ENCODE measurements around the gene BST2.

The BST2 gene

DNA sequence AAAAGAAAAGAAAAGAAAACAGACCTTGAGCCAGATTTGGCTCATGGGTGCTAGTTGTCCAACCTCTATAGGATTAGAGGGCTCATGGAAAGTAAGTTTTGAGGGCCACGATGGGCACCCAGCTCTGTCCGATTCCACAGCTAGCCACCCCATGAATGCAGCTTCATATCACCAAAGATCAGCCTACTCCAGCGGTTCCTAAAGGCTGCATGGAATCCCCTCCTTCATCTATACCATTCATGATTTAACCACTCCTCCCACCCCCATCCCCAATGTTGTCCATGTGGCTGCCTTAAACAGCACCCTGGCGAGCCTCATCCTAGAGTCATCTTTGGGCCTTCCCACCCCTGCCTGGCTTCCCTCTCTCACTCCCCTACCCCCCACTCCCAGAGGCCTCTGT, 16.5 kb upstream of the BST2 start:
- Histone ChIP-seq H2AFZ (ENCODE audit: low read length) (no peak overlapping the region), H3K9ac (ENCODE audit: low read length) (no peak overlapping the region), H3K9me2 (ENCODE audit: low read depth, low read length) (no peaks in the 10 kb centered on the region), H3K9me3 (ENCODE audit: low read length) (no peaks in the 10 kb centered on the region), H3K79me2 (ENCODE audit: insufficient read depth, low read length) (no peaks in the 10 kb centered on the region), H4K20me1 (ENCODE audit: insufficient read depth, low read length) (no peaks in the 10 kb centered on the region), H3K36me3 (ENCODE audit: insufficient read depth, low read length) (no peaks in the 10 kb centered on the region), H3K27me3 (ENCODE audit: insufficient read depth, low read length) (no peaks in the 10 kb centered on the region), H3K27ac (ENCODE audit: low read depth, low read length, poor library complexity, severe bottlenecking) (no peak overlapping the region), H3K4me2 (ENCODE audit: low read length) (no peak overlapping the region), H3K4me3 (ENCODE audit: low read depth, low read length, poor library complexity, severe bottlenecking) (no peak overlapping the region), H3K4me1 (ENCODE audit: insufficient read depth, low read length, severe bottlenecking) (peaks cover 34% of the 10 kb centered on the region), H3F3A (ENCODE audit: insufficient read depth, low read length) (no peaks in the 10 kb centered on the region)
- TF ChIP-seq CTCF (IDR thresholded peaks at IDR 0.05; ENCODE audit: low read length) (no peak), EZH2 (IDR thresholded peaks at IDR 0.05; ENCODE audit: borderline replicate concordance, low read length) (no peak)

- no peaks in the 10 kb centered on the region for H3K79me2 ChIP-seq (ENCODE audit: insufficient read depth, low read length)
- TF ChIP-seq CTCF (IDR thresholded peaks at IDR 0.05; ENCODE audit: low read length) (peak; percentile 13; the same call in 1 of the 2 replicates), EZH2 (IDR thresholded peaks at IDR 0.05; ENCODE audit: borderline replicate concordance, low read length) (no peak)
- H3K36me3 ChIP-seq (ENCODE audit: insufficient read depth, low read length), result 0 out of 2 replicates have a peak, but pooled peaks cover 3% of the 10 kb centered on the region
- no peaks in the 10 kb centered on the region for H3K27me3 ChIP-seq (ENCODE audit: insufficient read depth, low read length)
- H3K9me3 ChIP-seq (ENCODE audit: low read length), result no peaks in the 10 kb centered on the region
- peak overlapping the region; percentile 37 for H2AFZ ChIP-seq (ENCODE audit: low read length)
- H3K9ac ChIP-seq (ENCODE audit: low read length), result peak overlapping the region; percentile 76
- H3K27ac ChIP-seq (ENCODE audit: low read depth, low read length, poor library complexity, severe bottlenecking), result peak overlapping the region; percentile 44
- peaks cover 30% of the 10 kb centered on the region for H3K4me1 ChIP-seq (ENCODE audit: insufficient read depth, low read length, severe bottlenecking)
- H3K9me2 ChIP-seq (ENCODE audit: low read depth, low read length), result no peaks in the 10 kb centered on the region
- H3F3A ChIP-seq (ENCODE audit: insufficient read depth, low read length), result no peaks in the 10 kb centered on the region
- peak overlapping the region; percentile 93 for H3K4me2 ChIP-seq (ENCODE audit: low read length)
- H4K20me1 ChIP-seq (ENCODE audit: insufficient read depth, low read length), result no peaks in the 10 kb centered on the region
- H3K4me3 ChIP-seq (ENCODE audit: low read depth, low read length, poor library complexity, severe bottlenecking), result peak overlapping the region; percentile 86
These were observed 15.1 kb upstream of the BST2 start for GRCh38 chr19:17420475-17420924.

GRCh38 chr19:17419621-17420474, 14.4 kb upstream of the BST2 start, which contains the start of gene MVB12A:
Gene MVB12A, plus strand, starts transcription at chr19:17420047. Its CDS starts 89 bp downstream, at chr19:17420136.
- Histone ChIP-seq H2AFZ (ENCODE audit: low read length) (peak within 1 kb of the TSS; percentile 37), H3K9me3 (ENCODE audit: low read length) (no peaks in the 10 kb centered on the region)
- TF ChIP-seq EZH2 (IDR thresholded peaks at IDR 0.05; ENCODE audit: borderline replicate concordance, low read length) (no peak), CTCF (IDR thresholded peaks at IDR 0.05; ENCODE audit: low read length) (no peak)

More at GRCh38 chr19:17419621-17420474, 14.4 kb upstream of the BST2 start, which contains the start of gene MVB12A:
- Histone ChIP-seq H3K4me2 (ENCODE audit: low read length) (peak within 1 kb of the TSS; percentile 93), H3K4me3 (ENCODE audit: low read depth, low read length, poor library complexity, severe bottlenecking) (peak within 1 kb of the TSS; percentile 86), H3K79me2 (ENCODE audit: insufficient read depth, low read length) (no peaks in the 10 kb centered on the region), H3K27ac (ENCODE audit: low read depth, low read length, poor library complexity, severe bottlenecking) (peak within 1 kb of the TSS; percentile 44), H3K36me3 (ENCODE audit: insufficient read depth, low read length) (0 out of 2 replicates have a peak, but pooled peaks cover 3% of the 10 kb centered on the region), H3K9me2 (ENCODE audit: low read depth, low read length) (no peaks in the 10 kb centered on the region), H3K27me3 (ENCODE audit: insufficient read depth, low read length) (no peaks in the 10 kb centered on the region), H3K9ac (ENCODE audit: low read length) (peak within 1 kb of the TSS; percentile 81), H3F3A (ENCODE audit: insufficient read depth, low read length) (no peaks in the 10 kb centered on the region), H4K20me1 (ENCODE audit: insufficient read depth, low read length) (no peaks in the 10 kb centered on the region), H3K4me1 (ENCODE audit: insufficient read depth, low read length, severe bottlenecking) (peaks cover 26% of the 10 kb centered on the region)
